HG03175 (cell line): ENCODE measurements around the gene DCLK1.

ENCODE experiments used
- ATAC-seq: cut with Tn5 transposase; IDR thresholded peaks from one replicate; pipeline ENCODE4 v1.9.1; 2021; ENCODE audit warnings: mild to moderate bottlenecking, moderate library complexity; ENCODE audit not compliant: unreplicated experiment

The DCLK1 gene

GRCh38 chr13:35874704-35875103 is 256.5 kb downstream of the DCLK1 start:
- ATAC-seq = no peak

- no peak for ATAC-seq
Observed at GRCh38 chr13:35872369-35872768, 258.8 kb downstream of the DCLK1 start.

- no peak for ATAC-seq
Observed at GRCh38 chr13:35871561-35871960, 259.6 kb downstream of the DCLK1 start.

- ATAC-seq = no peak
Observed at GRCh38 chr13:35866801-35867200, 264.4 kb downstream of the DCLK1 start.

- ATAC-seq = no peak
Observed at GRCh38 chr13:35865341-35866240, 265.6 kb downstream of the DCLK1 start.

GRCh38 chr13:35860661-35861060 is 270.5 kb downstream of the DCLK1 start:
- no peak for ATAC-seq

GRCh38 chr13:35859981-35860380 is 271.2 kb downstream of the DCLK1 start:
- no peak for ATAC-seq

- no peak for ATAC-seq
Observed at GRCh38 chr13:35858665-35859064, 272.5 kb downstream of the DCLK1 start.

- ATAC-seq = no peak
Observed at GRCh38 chr13:35857769-35858168, 273.4 kb downstream of the DCLK1 start.

- ATAC-seq = no peak
Observed at GRCh38 chr13:35856721-35857364, 274.3 kb downstream of the DCLK1 start.

- ATAC-seq = no peak
Observed at GRCh38 chr13:35856084-35856483, 275.1 kb downstream of the DCLK1 start.

GRCh38 chr13:35855531-35856019 is 275.6 kb downstream of the DCLK1 start:
- no peak for ATAC-seq

- no peak for ATAC-seq
Observed at GRCh38 chr13:35854286-35854685, 276.9 kb downstream of the DCLK1 start.

GRCh38 chr13:35851881-35852280 is 279.3 kb downstream of the DCLK1 start:
- no peak for ATAC-seq

GRCh38 chr13:35851356-35851755 is 279.8 kb downstream of the DCLK1 start:
- ATAC-seq = no peak

- no peak for ATAC-seq
Observed at GRCh38 chr13:35850569-35850968, 280.6 kb downstream of the DCLK1 start.

- no peak for ATAC-seq
Observed at GRCh38 chr13:35849256-35849644, 281.9 kb downstream of the DCLK1 start.

- no peak for ATAC-seq
Observed at GRCh38 chr13:35848336-35849255, 282.6 kb downstream of the DCLK1 start.

GRCh38 chr13:35843272-35843671 is 287.9 kb downstream of the DCLK1 start:
- ATAC-seq = no peak

GRCh38 chr13:35841060-35841521 is 290.1 kb downstream of the DCLK1 start:
- ATAC-seq = no peak

GRCh38 chr13:35839806-35840205 is 291.4 kb downstream of the DCLK1 start:
- no peak for ATAC-seq
